HepG2 (cell line): ENCODE results near the gene TSNAXIP1. TPM values are rescaled to one million over a fixed set of nuclear protein-coding genes. Genes with fewer than 3 reads are reported as not detected.

Experiments used
- AHDC1 ChIP-seq: sonication (generic); formaldehyde crosslinking; IDR thresholded peaks from 2 replicates; pipeline ENCODE4 v1.5.1; 2020; ENCODE audit warnings: mild to moderate bottlenecking, missing genetic modification reagents, borderline replicate concordance
- ARID5B ChIP-seq: IDR thresholded peaks from 2 replicates; pipeline ENCODE4 v1.4.0; 2020; ENCODE audit warnings: mild to moderate bottlenecking, missing genetic modification reagents
- BRF2 ChIP-seq: sonication (generic); formaldehyde crosslinking; IDR thresholded peaks from 2 replicates; pipeline ENCODE4 v1.8.1; 2022; ENCODE audit warnings: mild to moderate bottlenecking, missing genetic modification reagents
- KLF9 ChIP-seq: IDR thresholded peaks from 2 replicates; pipeline ENCODE4 v1.6.1; 2016; ENCODE audit warnings: low read depth
- MAFF ChIP-seq: IDR thresholded peaks from 2 replicates; pipeline ENCODE4 v1.6.1; 2011; ENCODE audit warnings: low read depth, low read length, improper control_type of control experiment
- MEIS1 ChIP-seq: sonication (generic); formaldehyde crosslinking; IDR thresholded peaks from 2 replicates; pipeline ENCODE4 v1.9.0; 2021; ENCODE audit warnings: mild to moderate bottlenecking, missing genetic modification reagents, moderate library complexity, borderline replicate concordance
- NFYB ChIP-seq: sonication (generic); formaldehyde crosslinking; IDR thresholded peaks from 2 replicates; pipeline ENCODE4 v1.4.0; 2020; ENCODE audit warnings: missing genetic modification reagents
- YY1 ChIP-seq: IDR thresholded peaks from 2 replicates; pipeline ENCODE4 v1.6.1; 2011; ENCODE audit warnings: low read length, low read depth, moderate library complexity, mild to moderate bottlenecking; ENCODE audit not compliant: insufficient read depth, insufficient replicate concordance
- ZC3H13 ChIP-seq: sonication (generic); formaldehyde crosslinking; IDR thresholded peaks from 2 replicates; pipeline ENCODE4 v1.8.1; 2023; ENCODE audit warnings: mild to moderate bottlenecking, missing genetic modification reagents, moderate library complexity
- ZNF12 ChIP-seq: sonication (generic); formaldehyde crosslinking; IDR thresholded peaks from 2 replicates; pipeline ENCODE4 v1.5.0; 2020; ENCODE audit warnings: missing genetic modification reagents
- ZNF878 ChIP-seq: sonication (generic); formaldehyde crosslinking; IDR thresholded peaks from 2 replicates; pipeline ENCODE4 v1.8.1; 2023; ENCODE audit warnings: mild to moderate bottlenecking, missing genetic modification reagents, moderate library complexity
- polyA plus RNA-seq, 8 experiments: library from polyadenylated mRNA; depleted of rRNA in 3 of 8; stranded (reverse) in 7 of 8; unstranded in 1 of 8; fragments of >200 nt; fragmentation: Illumina TruSeq in 4 of 8; extraction: Trizol in 4 of 8; gene quantifications; 2 replicates each; pipeline versions ENCODE4 v1.2.1 to v1.2.3, GENCODE V29; 2011 to 2016; ENCODE audit warnings: low read depth in 4 of 8, missing spikeins in 1 of 8, mixed read lengths in 1 of 8; ENCODE audit not compliant: insufficient read depth in 1 of 8
- total RNA-seq, 5 experiments: library from RNA; depleted of rRNA; stranded (reverse); fragments of >200 nt; fragmentation: Illumina TruSeq; extraction: Trizol; gene quantifications; 2 replicates each; pipeline ENCODE4 v1.2.3, GENCODE V29; 2016; ENCODE audit warnings: low read depth in 1 of 5

TSNAXIP1 gene
- total and polyA plus RNA-seq, 2 of the 13 experiments (the other 11 are each of a cell fraction or from before 2014, with no cell fraction given), result 0.37 to 0.86 TPM

- TF ChIP-seq ZNF12 (CRISPR knock-in tag) (no peak; the same call in 1 of the 2 replicates), AHDC1 (CRISPR knock-in tag) (peak; percentile 80; the same call in 1 of the 2 replicates), MEIS1 (CRISPR knock-in tag) (peak; percentile 82; the same call in 1 of the 2 replicates), BRF2 (CRISPR knock-in tag) (peak; percentile 77; the same call in 1 of the 2 replicates), YY1 (peak; percentile 90), NFYB (CRISPR knock-in tag) (peak; percentile 47; the same call in 1 of the 2 replicates), ZNF878 (CRISPR knock-in tag) (peak; percentile 65), KLF9 (CRISPR knock-in tag) (peak; percentile 60; the same call in 1 of the 2 replicates), ZC3H13 (CRISPR knock-in tag) (no peak), MAFF (no peak), ARID5B (CRISPR knock-in tag) (peak; percentile 79)
Observed at GRCh38 chr16:67846320-67847063, 39.8 kb downstream of the TSNAXIP1 start, which contains the start of gene NUTF2 (continued).
